ENCODE data around the gene POLD4.

GRCh38 chr11:67332081-67332691 is 21.2 kb downstream of the POLD4 start:
- TF ChIP-seq POLR2A (IDR thresholded peaks at IDR 0.05) = no peak
- TF ChIP-seq CTCF (IDR thresholded peaks at IDR 0.05) = no peak
- TF ChIP-seq POLR2AphosphoS5 (IDR thresholded peaks at IDR 0.05) = no peak
- TF ChIP-seq EP300 (IDR thresholded peaks at IDR 0.05) = no peak
